Colonic mucosa (tissue), 4 donors: ENCODE data around the gene OR51G2. TPM values are rescaled to one million over a fixed set of nuclear protein-coding genes. Genes with fewer than 3 reads are reported as not detected.

Source experiments
- DNase-seq: peaks from one replicate; pipeline ENCODE4 v3.0.0-alpha.2; 2020
- H3K27ac ChIP-seq: fragments of 200-600 bp; one replicate; pipeline ENCODE4 v1.8.0; 2021
- H3K27me3 ChIP-seq: fragments of 200-600 bp; one replicate; pipeline ENCODE4 v1.8.0; 2021
- H3K36me3 ChIP-seq: fragments of 200-600 bp; one replicate; pipeline ENCODE4 v1.8.0; 2021
- H3K4me1 ChIP-seq: fragments of 200-600 bp; one replicate; pipeline ENCODE4 v1.8.0; 2021; ENCODE audit warnings: mild to moderate bottlenecking
- H3K4me3 ChIP-seq: fragments of 200-600 bp; one replicate; pipeline ENCODE4 v1.8.0; 2021
- H3K9ac ChIP-seq, 2 donors: one replicate each; pipeline ENCODE4 v1.7.0; 2013; ENCODE audit warnings: control low read depth in 2 of 2, low read depth in 2 of 2, low read length in 2 of 2
- H3K9me3 ChIP-seq: fragments of 200-600 bp; one replicate; pipeline ENCODE4 v1.8.0; 2021
- CTCF ChIP-seq: fragments of 200-600 bp; IDR thresholded peaks from one replicate; pipeline ENCODE4 v1.8.0; 2022; ENCODE audit warnings: antibody characterized with exemption, mild to moderate bottlenecking
- intact Hi-C: fragments of 100-400 bp; cut with DNase I; formaldehyde crosslinking; loops from one replicate; pipeline ENCODE4 v1.14.1; 2022
- total RNA-seq, 2 donors: library from RNA; stranded (reverse); fragmentation: NEBNext Ultra II Directional in 1 of 2; extraction: Animal tissue kit (Norgen Biotek cat#: 25700) in 1 of 2; gene quantifications; one replicate each; pipeline ENCODE4 v1.2.1, GENCODE V29; 2021
- donor health status: healthy.
- donor health status: DM: no; HTN: no; CAD: no.
- donor health status: DM: no; HTN: no; CAD: no.

OR51G2 gene
- total RNA-seq, 2 donors from 2014 or later, result not detected

GRCh38 chr11:4887591-4887990 lies 31.6 kb downstream of the OR51G2 start:
- H3K9ac ChIP-seq, result no peak overlapping the region
- intact Hi-C loops, result no loop called here
- no peaks in the 10 kb centered on the region for H3K27me3 ChIP-seq
- TF ChIP-seq CTCF, result no peak
- H3K27ac ChIP-seq, result no peak overlapping the region
- no peaks in the 10 kb centered on the region for H3K9me3 ChIP-seq
- no peaks in the 10 kb centered on the region for H3K4me1 ChIP-seq
- no peaks in the 10 kb centered on the region for H3K36me3 ChIP-seq
- DNase-seq, result no peak
- H3K4me3 ChIP-seq, result no peak overlapping the region

DNA sequence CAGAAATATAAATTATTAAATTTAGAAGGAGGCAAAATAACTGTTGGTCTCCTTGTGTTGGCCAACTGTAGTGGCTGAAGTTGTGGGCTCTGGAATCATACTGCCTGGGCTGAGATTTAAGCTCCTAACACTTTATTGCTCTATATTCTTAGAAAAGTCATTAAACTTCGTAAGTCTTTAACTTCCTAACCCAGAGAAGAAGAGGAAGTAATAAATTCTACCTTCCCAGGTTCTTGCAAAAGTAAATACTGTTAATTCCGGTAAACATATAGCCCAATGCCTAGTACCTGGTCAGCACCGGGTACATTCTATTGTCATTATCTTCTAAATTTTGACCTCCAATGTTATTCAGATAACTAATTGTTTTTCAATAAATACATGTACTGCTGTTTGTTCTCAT lies 33.0 kb downstream of the OR51G2 start:
- Histone ChIP-seq H3K36me3 (no peaks in the 10 kb centered on the region), H3K9me3 (no peaks in the 10 kb centered on the region), H3K4me3 (no peak overlapping the region), H3K4me1 (no peaks in the 10 kb centered on the region), H3K27ac (no peak overlapping the region), H3K27me3 (no peaks in the 10 kb centered on the region), H3K9ac (no peak overlapping the region)
- TF ChIP-seq CTCF, result no peak
- no peak for DNase-seq
- intact Hi-C loops, result no loop called here

DNA sequence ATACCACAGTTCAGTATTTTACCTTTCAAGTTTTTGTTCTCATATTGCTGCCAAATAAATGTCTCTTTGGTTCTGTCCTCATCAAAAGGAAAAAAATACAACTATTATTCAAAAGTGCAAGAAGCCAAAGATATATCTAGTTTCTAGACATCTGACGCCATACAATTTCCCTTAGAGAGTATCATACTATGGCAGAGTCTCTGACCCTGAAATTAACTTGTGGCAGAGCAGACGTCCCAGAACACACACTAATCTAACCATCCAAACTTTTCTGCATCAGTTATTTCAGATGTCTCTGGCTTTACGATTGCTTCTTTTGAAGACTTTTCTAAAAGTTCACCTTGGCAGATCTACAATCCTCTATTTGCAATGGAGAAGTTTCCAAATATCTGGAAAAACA lies 34.8 kb downstream of the OR51G2 start:
- TF ChIP-seq CTCF, result no peak
- H3K9ac ChIP-seq, result no peak overlapping the region
- H3K4me3 ChIP-seq, result no peak overlapping the region
- H3K36me3 ChIP-seq, result no peaks in the 10 kb centered on the region
- intact Hi-C loops, result no loop called here
- no peak overlapping the region for H3K27ac ChIP-seq
- DNase-seq, result no peak
- H3K9me3 ChIP-seq, result no peaks in the 10 kb centered on the region
- H3K27me3 ChIP-seq, result no peaks in the 10 kb centered on the region
- no peaks in the 10 kb centered on the region for H3K4me1 ChIP-seq

GRCh38 chr11:4882543-4882942 lies 36.6 kb downstream of the OR51G2 start:
- H3K36me3 ChIP-seq, result no peaks in the 10 kb centered on the region
- intact Hi-C loops, result no loop called here
- no peak overlapping the region for H3K4me3 ChIP-seq
- no peaks in the 10 kb centered on the region for H3K9me3 ChIP-seq
- no peaks in the 10 kb centered on the region for H3K4me1 ChIP-seq
- no peak for TF ChIP-seq CTCF
- H3K27ac ChIP-seq, result no peak overlapping the region
- H3K27me3 ChIP-seq, result no peaks in the 10 kb centered on the region
- no peak for DNase-seq
- no peak overlapping the region for H3K9ac ChIP-seq

DNA sequence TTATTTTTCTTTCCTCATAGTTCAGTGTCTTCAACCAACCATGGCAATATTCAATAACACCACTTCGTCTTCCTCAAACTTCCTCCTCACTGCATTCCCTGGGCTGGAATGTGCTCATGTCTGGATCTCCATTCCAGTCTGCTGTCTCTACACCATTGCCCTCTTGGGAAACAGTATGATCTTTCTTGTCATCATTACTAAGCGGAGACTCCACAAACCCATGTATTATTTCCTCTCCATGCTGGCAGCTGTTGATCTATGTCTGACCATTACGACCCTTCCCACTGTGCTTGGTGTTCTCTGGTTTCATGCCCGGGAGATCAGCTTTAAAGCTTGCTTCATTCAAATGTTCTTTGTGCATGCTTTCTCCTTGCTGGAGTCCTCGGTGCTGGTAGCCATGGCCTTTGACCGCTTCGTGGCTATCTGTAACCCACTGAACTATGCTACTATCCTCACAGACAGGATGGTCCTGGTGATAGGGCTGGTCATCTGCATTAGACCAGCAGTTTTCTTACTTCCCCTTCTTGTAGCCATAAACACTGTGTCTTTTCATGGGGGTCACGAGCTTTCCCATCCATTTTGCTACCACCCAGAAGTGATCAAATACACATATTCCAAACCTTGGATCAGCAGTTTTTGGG lies 37.2 kb downstream of the OR51G2 start, which contains the start of gene OR51T1:
OR51T1 (plus strand) TSS at position 41 of the 641 bp plus-strand sequence; CDS start at position 41, 0 bp downstream.
- DNase-seq, result no peak
- intact Hi-C loops, result no loop called here
- Histone ChIP-seq H3K4me1 (no peaks in the 10 kb centered on the region), H3K36me3 (no peaks in the 10 kb centered on the region), H3K27me3 (no peaks in the 10 kb centered on the region), H3K27ac (no peak within 1 kb of the TSS), H3K9me3 (no peaks in the 10 kb centered on the region), H3K4me3 (no peak within 1 kb of the TSS), H3K9ac (no peak within 1 kb of the TSS)
- TF ChIP-seq CTCF, result no peak
